HG03095 (cell line): ENCODE results near the gene USP9X.
A peak's percentile ranks its signal among the peaks of the same experiment; 100 is the strongest.
"Not testable (repeated sequence)": the region's sequence is repeated elsewhere in the genome, so short reads cannot be mapped to it uniquely, and the experiment has no call there.

ENCODE experiments used
- ATAC-seq: cut with Tn5 transposase; IDR thresholded peaks from one replicate; pipeline ENCODE4 v1.9.1; 2021; ENCODE audit warnings: moderate library complexity; ENCODE audit not compliant: unreplicated experiment

Gene USP9X

DNA sequence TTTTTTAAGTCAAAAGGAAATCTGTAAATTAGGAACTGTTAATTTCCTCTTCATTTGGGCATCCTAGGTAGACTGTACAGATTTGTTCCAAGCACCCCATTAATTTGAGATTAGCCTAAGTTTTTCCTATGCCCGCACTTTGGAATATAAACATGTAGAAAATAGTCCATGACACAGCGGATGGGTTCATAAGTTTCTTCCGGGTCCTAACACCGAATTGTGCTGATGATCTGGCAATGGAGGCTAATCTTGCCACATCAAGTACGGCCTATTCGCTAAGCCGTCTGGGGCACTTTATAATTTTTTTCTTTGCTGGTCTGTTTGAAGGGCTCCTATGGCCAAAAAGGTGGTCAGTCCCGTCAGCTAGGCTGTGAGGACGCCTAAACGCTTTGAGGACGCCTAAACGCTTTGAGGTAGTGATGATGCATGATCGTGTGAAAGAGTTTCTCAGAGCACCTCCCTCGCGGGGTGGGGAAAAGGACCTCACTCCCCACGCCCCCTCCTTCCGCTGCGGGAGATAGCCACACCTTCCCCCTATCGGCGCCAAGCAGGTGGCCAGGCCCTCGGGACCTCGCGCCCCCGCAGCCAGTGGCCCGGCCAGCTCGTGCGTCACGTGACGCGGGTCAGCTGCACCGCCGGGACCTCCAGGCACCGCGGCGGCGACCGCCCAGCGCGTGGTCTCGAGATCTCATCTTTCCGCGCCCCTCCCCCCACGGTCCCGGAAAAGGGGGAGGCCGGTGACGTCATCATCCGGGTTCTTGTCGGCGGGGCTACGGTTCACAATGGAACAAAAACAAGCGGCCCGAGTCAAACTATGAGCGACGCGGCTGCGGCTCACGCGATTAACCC lies 977 bp upstream of the USP9X start:
- ATAC-seq = peak; percentile 57

DNA sequence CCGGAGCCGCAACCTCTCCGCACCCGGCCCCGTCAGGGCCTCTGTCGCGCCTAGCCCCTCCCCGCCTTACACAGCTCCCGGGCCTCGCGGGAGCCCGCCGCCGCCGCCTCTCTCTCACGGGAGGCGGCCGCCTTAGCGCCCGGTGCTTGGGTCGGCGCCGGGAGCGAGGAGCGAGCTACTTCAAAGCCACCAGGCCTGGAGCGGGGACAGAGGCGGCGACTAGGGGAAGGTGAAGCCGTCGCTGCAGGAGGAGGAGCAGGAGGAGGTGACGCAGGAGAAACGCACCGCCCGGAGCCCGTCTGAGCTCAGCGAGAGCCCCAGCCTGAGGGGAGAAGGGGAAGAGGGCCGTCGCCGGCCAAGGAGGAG lies 250 bp downstream of the USP9X start:
- peak; percentile 30 for ATAC-seq

DNA sequence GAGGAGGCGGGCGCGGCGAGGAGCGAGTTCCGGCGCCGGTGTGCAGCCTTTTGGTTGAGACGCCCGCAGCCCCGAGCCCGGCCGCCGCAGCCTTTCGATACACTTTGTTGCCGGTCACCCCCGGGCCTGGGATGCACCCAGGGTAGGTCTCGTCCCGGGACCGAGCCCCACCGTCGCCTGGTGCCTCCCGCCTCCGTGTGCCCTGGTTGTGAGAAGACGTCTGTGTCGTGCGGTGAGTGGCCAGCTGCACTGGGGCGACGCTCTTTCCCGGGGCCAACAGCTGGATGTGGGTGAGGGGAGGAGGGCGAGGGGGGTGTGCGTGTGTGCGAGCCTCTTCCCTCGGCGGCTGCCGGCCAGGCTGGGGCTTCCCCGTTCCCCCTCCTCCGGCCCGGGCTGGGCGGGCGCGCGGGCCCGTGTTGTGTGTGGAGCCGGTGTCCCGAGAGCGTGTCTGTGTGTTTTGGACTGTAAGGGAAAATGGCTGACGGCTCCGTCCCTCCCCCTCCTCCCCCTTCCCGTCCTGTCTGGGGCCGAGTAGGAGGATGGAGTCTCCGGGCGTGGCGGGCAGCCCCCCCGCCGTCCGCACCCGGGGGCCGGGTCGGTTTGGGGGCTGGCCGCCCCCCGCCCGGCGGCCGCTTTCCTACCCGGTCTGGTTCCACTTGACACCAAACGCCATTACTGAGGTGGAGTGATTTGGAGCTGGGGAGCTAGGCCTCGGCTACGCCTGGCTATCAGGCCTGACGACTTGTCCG lies 807 bp downstream of the USP9X start:
- ATAC-seq = peak; percentile 18

DNA sequence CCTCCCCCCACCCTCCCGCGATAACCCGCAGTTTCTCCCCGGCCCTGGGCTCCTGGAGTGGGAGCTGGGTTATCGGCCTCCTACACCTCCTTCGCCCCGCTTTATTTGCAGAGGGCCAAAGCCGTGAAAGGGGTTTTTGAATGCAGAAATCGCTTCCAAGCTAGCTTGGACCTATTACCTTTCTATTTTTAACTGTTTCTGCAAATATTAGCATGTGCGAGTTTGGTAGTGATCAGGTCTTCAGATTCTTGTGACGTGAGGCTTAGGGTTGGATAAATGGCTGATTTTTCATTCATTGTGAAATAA lies 1.3 kb downstream of the USP9X start:
- no peak for ATAC-seq

DNA sequence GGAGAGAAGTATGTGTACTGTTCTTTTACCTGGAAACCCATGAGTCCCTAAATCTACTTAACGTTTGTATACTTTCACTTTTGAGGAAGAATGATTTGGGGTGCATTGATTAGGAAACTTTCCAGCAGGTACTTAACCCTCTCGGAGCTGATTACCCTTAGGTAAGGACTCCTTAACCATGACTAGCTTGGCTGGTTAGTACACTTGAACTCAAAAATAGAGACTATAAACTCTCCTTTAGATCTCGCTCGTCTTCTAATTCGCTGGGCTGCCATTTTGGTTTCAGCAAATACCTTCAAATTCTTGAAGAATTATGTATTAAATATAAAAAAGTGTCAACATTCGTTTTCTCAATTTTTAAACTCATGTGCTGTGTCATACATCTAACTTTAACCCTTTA lies 2.0 kb downstream of the USP9X start:
- no peak for ATAC-seq

DNA sequence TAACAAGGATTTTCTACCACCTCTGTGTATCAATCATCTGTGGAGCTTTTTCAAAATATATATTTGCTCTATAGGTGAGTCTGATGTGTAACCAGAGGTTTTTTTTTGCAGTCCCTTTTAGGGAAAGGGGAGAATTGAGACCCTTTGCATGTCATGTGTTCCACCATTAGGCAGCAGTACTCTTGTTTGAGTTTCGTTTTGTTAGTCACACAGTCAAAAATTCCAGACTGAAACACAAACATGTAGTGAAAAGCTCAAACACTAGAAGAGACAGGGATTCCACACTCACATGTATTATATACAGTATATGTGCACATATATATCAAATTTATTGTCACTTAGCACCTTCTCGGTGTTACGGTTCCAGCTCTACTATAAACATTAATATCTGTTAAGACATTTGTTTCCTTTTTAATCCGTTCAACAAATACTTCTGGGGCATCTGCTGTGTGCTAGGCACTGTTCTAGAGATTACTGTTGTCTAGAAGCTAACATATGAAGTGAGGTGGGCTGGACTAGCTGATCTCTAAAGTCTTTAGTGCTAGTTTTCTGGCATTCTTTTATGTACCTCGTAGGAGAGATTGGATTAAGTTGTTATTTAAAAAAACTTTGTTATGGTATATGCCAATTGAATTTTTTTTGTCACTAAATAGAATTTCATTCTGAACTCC lies 5.5 kb downstream of the USP9X start:
- no peak for ATAC-seq

DNA sequence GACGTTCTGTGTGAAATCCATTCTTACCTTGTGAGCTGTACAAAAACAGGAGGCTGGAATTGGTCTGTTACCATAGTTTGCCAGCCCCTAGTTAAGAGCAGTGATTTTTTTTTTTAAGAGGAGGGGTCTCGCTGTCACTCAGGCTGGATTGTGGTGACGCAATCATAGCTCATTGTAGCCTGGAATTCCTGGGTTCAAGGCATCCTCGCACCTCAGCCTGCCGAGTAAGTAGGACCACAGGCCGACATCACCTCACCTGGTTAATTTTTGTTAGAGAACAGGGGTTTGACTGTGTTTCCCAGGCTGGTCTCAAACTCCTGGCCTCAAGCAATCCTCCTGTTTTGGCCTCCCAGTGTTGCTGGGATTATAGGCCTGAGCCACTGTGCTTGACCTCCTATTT lies 7.5 kb downstream of the USP9X start:
- no peak for ATAC-seq

DNA sequence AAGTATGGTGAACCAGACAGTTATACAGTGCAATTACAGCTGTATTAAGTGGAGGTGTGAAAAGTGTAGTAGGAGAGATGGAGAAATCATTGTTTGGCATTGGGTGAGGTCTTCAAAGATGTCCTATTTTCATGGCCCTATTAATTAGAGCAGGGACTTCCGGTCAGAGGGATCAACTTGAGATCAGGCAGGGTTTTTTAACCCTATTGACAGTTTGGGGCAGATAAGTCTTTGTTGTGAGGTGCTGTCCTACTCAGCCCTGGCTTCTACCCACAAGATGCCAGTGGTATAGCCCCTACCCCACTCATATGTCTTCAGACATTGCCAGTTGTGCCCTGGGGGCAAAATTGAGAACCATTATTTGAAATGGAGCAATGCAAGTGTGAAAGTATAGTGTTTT lies 9.9 kb downstream of the USP9X start:
- no peak for ATAC-seq

DNA sequence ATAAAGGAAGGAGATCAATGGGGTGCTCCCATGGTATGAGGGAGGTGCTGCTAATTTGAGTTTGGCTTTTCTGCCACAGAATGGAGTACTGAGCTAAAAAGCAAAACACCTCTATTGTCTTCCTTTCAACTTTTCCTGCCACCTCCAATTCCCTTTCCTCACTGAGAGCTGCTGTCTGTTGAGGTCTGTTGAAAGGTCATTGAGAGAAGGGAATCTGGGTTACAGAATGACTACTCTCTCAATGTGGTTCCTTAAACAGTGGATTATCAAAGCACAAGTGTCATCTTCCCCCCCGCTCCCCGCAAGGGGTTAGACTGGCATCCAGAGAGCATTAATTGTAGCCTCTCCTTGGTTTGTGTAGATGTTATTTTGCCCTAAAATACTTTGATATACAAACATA lies 10.7 kb downstream of the USP9X start:
- no peak for ATAC-seq

DNA sequence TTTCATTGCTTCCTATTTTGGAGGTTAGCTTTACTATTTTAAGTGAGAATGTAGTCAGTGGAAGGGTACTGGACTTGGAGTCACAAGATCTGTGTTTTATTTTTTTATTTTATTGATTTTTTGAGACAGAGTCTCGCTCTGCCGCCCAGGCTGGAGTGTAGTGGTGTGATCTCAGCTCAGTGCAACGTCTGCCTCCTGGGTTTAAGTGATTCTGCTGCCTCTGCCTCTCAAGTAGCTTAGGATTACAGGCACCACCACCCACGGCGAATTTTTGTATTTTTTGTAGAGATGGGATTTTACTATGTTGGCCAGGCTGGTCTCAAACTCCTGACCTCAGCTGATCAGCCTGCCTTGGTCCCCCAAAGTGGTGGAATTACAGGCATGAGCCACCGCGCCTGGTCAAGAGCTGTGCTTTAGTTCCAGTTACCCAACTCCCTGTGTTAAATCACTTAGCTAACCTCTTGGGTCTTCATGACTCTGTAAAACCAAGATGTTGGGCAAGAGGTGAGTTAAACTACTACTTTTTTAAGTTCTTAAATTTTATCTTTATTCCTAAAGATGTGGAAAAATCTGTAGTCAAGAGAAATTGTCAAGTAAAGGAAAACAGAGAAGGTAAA lies 11.2 kb downstream of the USP9X start:
- ATAC-seq = no peak

DNA sequence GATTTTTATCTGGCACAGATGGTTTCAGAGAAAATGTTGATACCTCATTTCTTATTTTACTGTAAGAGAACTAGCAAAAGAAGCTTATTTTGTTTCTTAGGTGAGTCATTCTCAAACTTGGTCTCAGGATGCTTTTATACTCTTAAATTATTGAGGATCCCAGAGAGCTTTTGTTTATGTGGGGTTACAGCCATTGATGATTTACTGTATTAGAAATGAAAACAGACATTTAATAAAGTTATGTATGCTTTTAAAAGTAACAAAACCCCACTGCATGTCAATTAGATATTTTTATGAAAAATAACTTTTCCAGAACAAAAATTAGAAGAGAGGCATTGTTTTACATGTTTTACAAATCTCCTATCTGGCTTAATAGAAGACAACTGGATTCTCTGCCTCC lies 12.1 kb downstream of the USP9X start:
- ATAC-seq = no peak

DNA sequence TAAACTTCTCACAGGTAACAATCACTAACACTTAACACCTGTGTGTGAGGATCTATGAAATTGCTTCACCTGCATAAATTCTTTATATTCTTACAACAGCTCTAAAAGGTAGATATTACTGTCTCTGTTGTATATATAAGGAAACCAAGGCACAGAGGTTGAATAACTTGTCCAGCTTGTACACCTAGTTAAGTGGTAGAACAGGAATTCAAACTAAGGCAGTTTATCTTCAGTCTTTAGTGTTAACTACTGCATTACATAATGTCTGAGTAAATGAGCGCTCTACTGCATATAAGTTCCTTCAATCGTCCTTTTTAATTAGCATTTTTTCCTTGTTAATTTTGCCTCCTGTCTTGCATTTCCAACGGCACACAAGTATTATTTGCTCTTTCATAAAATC lies 15.0 kb downstream of the USP9X start:
- no peak for ATAC-seq

DNA sequence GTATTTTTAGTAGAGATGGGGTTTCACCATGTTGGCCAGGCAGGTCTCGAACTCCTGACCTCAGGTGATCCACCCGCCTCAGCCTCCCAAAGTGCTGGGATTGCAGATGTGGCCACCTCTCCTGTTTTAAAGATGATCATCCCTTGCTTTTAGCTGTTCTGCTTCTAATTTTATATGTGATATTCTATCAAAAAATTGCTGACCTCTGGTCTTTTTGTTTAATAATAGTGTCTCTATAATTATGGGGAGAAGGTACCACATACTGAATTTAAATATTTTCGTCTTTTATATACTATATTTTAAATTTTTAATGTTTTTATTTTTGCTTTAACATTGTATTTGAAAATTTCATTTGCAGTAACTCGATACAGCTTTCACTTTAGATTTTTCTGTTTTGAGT lies 15.6 kb downstream of the USP9X start:
- no peak for ATAC-seq

DNA sequence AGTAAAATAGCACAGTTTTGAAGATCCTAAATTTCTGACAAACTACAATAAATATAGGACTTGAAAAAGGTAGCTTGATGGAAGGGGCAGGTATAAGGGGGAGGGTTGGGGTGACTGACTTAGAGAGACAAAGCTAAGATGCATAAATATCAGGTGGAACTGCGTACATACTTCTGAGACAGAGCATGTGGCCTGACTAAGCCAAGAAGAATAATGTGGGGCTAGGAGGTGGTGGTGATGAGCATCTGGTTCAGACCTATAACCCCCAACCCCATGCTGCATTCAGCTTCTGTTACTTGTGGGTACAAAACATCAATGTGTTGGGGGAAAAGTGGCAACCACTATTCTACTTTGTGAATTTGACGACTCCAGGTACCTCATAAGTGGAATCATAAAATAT lies 19.8 kb downstream of the USP9X start:
- no peak for ATAC-seq

DNA sequence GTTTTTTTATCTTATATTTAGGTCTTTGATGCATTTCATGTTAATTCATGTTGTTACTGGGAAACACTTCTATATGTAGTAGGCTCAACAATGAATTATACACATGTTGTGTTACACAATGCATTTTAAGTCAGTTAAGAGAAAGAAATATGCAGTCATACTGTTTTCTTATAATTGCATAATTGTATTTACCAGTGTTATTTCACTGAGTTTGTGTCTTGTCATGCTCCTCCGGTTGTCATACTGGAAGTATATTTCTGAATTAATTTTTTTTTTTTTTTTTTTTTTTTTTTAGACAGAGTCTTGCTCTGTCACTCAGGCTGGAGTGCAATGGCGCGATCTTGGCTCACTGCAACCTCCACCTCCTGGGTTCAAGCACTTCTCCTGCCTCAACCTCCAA lies 21.0 kb downstream of the USP9X start:
- ATAC-seq = not testable (repeated sequence)

DNA sequence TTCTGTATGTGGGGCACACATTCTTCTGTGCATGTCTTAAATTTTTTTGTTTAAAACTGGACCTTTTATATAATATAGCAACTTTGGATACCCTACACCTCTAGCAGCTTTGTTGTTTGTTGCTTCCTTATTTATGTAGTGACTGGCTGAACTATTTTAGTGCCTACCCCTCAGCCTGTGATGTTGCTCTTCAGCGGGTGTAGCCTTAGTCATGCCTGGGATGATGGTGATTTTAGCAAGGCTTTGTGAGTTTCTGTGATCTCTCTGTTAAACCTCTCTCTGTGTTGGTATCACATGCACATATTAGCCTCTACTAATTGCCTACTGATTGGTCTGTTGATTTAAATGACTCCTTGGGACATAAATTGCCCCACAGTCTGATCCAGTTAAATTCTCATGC lies 22.8 kb downstream of the USP9X start:
- no peak for ATAC-seq

DNA sequence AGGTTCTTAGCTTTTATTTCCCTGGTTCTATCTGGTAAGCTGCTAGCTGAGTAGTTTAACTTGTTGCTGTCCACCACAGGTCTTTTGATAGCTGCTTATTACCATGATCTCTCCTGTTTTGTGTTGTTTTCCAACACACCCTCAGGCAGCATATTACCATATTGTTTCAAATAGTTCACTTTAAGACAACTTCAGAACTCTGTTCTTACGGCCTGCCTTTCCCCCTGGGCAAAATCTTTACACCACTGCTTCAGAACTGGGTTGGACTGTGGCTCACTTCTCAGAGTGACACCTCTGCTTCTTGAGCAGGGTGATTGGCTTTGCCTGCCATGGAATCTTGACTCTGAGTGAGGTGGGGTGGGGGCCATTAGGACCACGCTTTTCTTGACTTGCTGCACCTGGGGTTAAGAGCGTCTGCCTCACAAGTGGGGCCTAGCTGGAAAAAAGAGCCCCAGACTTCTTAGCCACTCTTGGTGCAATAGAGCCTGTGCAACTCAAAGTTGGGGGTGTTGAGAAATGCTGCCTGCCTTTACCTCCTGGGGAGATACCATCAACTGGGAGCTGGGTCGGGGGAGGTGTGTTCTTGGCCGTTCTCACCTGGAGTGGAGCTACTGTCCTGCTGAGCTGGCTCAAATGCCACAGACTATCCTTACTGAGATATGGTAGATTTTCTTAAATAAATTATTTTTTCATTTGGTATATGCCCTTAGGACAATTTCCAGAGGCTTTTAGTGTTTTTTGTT lies 23.4 kb downstream of the USP9X start:
- ATAC-seq = no peak

DNA sequence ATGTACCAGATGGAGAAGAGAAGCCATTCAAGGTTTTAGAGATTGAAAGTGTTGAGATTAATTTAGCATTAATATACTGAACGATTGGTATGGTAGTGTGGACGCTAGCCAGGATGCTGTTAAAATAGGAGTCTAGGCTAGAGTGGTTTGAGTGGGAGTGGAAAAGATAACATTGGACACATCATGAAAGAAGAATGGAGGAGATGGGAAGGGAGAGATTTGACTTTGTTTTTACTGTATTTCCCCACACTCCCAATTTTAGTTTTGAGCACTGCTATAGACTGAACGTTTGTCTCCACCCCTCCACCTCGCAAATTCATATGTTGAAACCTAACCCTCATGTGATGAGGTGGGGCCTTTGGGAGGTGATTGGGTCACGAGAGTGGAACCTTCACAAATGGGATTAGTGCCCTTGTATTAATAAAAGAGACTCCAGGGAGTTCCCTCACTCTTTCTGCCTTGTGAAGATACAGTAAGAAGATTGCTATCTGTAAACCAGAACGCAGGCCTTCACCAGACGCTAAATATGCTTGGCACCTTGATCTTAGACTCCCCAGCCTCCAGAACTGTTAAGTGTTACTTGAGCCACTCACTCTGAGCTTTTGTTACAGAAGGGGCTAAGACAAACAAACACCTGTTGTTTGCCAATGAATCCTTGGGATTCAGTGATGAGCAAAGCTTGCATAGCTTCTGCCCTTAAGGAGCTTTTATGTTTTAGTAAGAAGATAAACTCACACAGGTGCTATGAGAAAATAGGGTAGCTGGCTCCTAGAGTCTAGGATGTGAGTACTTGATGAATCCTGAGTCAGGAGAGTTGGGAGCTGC lies 25.8 kb downstream of the USP9X start:
- no peak for ATAC-seq

DNA sequence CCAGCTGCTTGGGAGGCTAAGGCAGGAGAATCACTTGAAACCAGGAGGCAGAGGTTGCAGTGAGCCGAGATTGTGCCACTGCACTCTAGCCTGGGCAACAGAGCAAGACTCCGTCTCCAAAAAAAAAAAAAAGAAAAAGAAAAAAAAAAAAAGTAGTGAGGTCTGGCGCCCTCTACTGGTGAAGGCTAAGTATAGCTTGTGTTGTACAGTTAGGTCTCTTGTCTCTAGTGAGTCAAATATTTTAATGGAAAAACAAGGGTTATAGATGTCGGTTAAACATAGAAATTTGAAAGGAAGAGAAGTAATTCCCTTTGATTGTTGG lies 29.8 kb downstream of the USP9X start:
- not testable (repeated sequence) for ATAC-seq

DNA sequence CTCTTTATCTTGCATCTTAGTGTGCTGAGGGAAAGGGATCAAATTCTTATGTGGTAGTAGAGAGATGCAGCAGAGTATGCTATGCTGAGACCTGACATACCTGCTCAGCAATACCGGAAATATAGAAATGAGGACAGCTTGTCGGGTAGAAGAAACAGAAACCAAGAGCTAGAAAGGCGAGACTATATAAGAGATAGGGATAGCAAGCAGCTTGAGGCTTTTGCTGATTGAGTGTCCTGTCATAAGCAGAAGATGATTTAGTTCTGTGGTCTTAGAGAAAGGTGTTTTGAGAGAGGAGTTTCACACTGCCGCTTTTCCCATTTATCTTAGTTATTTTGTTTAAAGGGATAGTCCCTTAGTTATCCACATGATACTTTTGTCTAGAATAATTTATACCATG lies 31.7 kb downstream of the USP9X start:
- peak; percentile 72 for ATAC-seq
